K562 (cell line): ENCODE data around the gene WDR90. TPM values are rescaled to one million over a fixed set of nuclear protein-coding genes. Genes with fewer than 3 reads are reported as not detected.

Experiments
- FOXJ2 ChIP-seq: fragments of 200-800 bp; sonication (Bioruptor generic); IDR thresholded peaks from 2 replicates; pipeline ENCODE4 v1.6.1; 2016; ENCODE audit warnings: missing genetic modification characterization, missing compliant biosample characterization
- GATAD2A ChIP-seq: fragments of 450-650 bp; IDR thresholded peaks from 2 replicates; pipeline ENCODE4 v1.6.1; 2017
- HNRNPL ChIP-seq: fragments of 200-400 bp; formaldehyde crosslinking; IDR thresholded peaks from 2 replicates; pipeline ENCODE4 v1.6.1; 2017; ENCODE audit warnings: low read depth, mild to moderate bottlenecking, low read length
- JUND ChIP-seq, 2 experiments: IDR thresholded peaks; 2 replicates in 1 of 2; 3 replicates in 1 of 2; pipeline ENCODE4 v1.6.1; 2011; ENCODE audit warnings: borderline replicate concordance in 2 of 2, low read depth in 2 of 2, low read length in 2 of 2, improper control_type of control experiment in 1 of 2, missing biosample characterization in 1 of 2, missing genetic modification characterization in 1 of 2, missing genetic modification reagents in 1 of 2
- NEUROD1 ChIP-seq: fragments of 150-350 bp; IDR thresholded peaks from 2 replicates; pipeline ENCODE4 v1.6.1; 2014; ENCODE audit warnings: borderline replicate concordance, low read length, low read depth; ENCODE audit not compliant: partially characterized antibody
- NONO ChIP-seq, 2 experiments: fragments of 200-400 bp in 1 of 2; fragments of 450-650 bp in 1 of 2; formaldehyde crosslinking in 1 of 2; IDR thresholded peaks; 2 replicates each; pipeline ENCODE4 v1.6.1; 2017; ENCODE audit warnings: low read depth in 2 of 2, mild to moderate bottlenecking in 2 of 2, moderate library complexity in 2 of 2, low read length in 1 of 2
- POLR2G ChIP-seq: fragments of 200-400 bp; formaldehyde crosslinking; IDR thresholded peaks from 2 replicates; pipeline ENCODE4 v1.6.1; 2017; ENCODE audit warnings: low read depth, mild to moderate bottlenecking, antibody characterized with exemption, low read length, moderate library complexity
- RBBP5 ChIP-seq: fragments of 200-600 bp; sonication (generic); IDR thresholded peaks from 2 replicates; pipeline ENCODE4 v1.6.1; 2012; ENCODE audit warnings: borderline replicate concordance, mild to moderate bottlenecking, low read length, control low read depth, inconsistent platforms; ENCODE audit not compliant: insufficient read depth, poor library complexity, severe bottlenecking
- STAT5B ChIP-seq: fragments of 250-450 bp; sonication (Bioruptor Pico); IDR thresholded peaks from 2 replicates; pipeline ENCODE4 v1.8.0; 2021; ENCODE audit warnings: mild to moderate bottlenecking, inconsistent platforms
- TAF1 ChIP-seq: IDR thresholded peaks from 2 replicates; pipeline ENCODE4 v1.6.1; 2011; ENCODE audit warnings: mild to moderate bottlenecking, low read length, moderate library complexity; ENCODE audit not compliant: insufficient read depth, control insufficient read depth, severe bottlenecking; ENCODE audit errors: extremely low read depth
- TEAD1 ChIP-seq, 2 experiments: fragments of 450-650 bp in 1 of 2; sonication (generic) in 1 of 2; formaldehyde crosslinking; IDR thresholded peaks; 2 replicates each; pipeline versions ENCODE4 v1.4.0 to v1.8.0; 2020 to 2022; ENCODE audit warnings: mild to moderate bottlenecking in 2 of 2, missing genetic modification reagents in 1 of 2
- ZFP36 ChIP-seq: fragments of 150-350 bp; IDR thresholded peaks from 2 replicates; pipeline ENCODE4 v1.6.1; 2018; ENCODE audit warnings: low read length, low read depth; ENCODE audit not compliant: partially characterized antibody
- ZNF197 ChIP-seq: fragments of 200-800 bp; sonication (Bioruptor generic); IDR thresholded peaks from 2 replicates; pipeline ENCODE4 v1.6.1; 2016; ENCODE audit warnings: low read depth, missing genetic modification characterization, missing compliant biosample characterization
- ZNF212 ChIP-seq: fragments of 450-650 bp; formaldehyde crosslinking; IDR thresholded peaks from 2 replicates; pipeline ENCODE4 v1.4.0; 2020; ENCODE audit warnings: mild to moderate bottlenecking
- polyA plus RNA-seq, 8 experiments: library from polyadenylated mRNA; depleted of rRNA in 4 of 8; stranded (reverse) in 5 of 8; unstranded in 3 of 8; fragments of >200 nt; fragmentation: Nextera tagmentation in 2 of 8; fragmentation: Illumina TruSeq in 1 of 8; extraction: Ambion mirVana in 2 of 8; extraction: Trizol in 1 of 8; gene quantifications; 2 replicates each; pipeline versions ENCODE4 v1.2.1 to v1.2.3, GENCODE V29; 2011 to 2014; ENCODE audit warnings: inconsistent platforms in 1 of 8, missing spikeins in 1 of 8
- total RNA-seq, 7 experiments: library from RNA; depleted of rRNA in 6 of 7; stranded (reverse); fragments of >200 nt in 6 of 7; fragmentation: Illumina TruSeq in 2 of 7; extraction: Trizol in 2 of 7; gene quantifications; 2 replicates each; pipeline versions ENCODE4 v1.2.1 to v1.2.3, GENCODE V29; 2011 to 2021; ENCODE audit warnings: low replicate concordance in 1 of 7
- TF ChIP-seq, protein P1 (sequence below): fragments of 450-650 bp; IDR thresholded peaks from 2 replicates; pipeline ENCODE4 v1.6.1; 2017; ENCODE audit warnings: antibody characterized with exemption, mild to moderate bottlenecking
- TF ChIP-seq, protein P2 (sequence below): fragments of 250-450 bp; sonication (Bioruptor Pico); IDR thresholded peaks from 2 replicates; pipeline ENCODE4 v1.9.0; 2021; ENCODE audit warnings: mild to moderate bottlenecking, inconsistent platforms
- TF ChIP-seq, protein P3 (sequence below): sonication (generic); formaldehyde crosslinking; IDR thresholded peaks from 2 replicates; pipeline ENCODE4 v1.8.0; 2022; ENCODE audit warnings: mild to moderate bottlenecking, missing genetic modification reagents

Gene WDR90
- total and polyA plus RNA-seq, 9 of the 15 experiments (the other 6 are each of a cell fraction or from before 2014, with no cell fraction given): 0.44 to 12.6 (median 3.3) TPM

DNA sequence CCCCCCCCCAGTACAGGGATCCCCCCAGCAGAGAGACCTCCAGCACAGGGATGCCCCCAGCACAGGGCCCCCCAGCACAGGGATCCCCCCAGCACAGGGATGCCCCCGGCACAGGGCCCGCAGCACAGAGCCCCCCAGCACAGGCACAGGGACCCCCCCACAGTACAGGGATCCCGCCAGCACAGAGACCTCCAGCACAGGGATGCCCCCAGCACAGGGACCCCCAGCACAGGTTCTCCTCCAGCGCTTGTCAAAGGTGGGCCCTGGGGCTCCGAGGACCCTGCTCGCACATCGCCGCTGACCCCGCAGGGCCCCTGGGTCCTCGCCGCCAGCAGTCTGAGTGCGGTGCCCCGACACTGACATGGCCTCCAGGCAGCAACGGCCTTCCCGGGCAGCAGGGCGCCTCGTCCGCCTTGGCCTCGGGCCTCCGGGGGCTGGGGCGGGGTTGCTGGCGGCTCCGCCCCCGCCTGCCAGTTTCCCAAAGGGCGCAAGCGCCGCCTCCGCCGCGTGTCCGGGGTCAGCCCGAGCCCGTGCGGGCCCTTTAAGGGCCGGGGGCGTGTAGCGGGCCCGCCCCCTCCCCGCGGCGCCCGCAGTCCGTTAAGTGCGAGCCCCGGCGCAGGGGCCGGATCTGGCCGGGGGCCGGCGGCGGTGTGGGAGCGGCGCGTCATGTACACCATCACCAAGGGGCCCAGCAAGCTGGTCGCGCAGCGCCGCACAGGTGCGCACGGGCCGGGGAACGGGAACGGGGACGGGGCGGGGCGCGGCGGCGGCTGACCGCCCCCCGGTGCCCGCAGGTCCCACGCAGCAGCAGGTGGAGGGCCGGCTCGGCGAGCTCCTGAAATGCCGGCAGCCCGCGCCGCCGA is 7.6 kb upstream of the WDR90 start, which contains the start of gene MCRIP2 (continued):
- TF ChIP-seq JUND (IDR thresholded peaks at IDR 0.05; ENCODE audit: borderline replicate concordance, low read depth, low read length) (no peak), JUND (tag; IDR thresholded peaks at IDR 0.05; ENCODE audit: borderline replicate concordance, low read depth, low read length) (no peak; the same call in 2 of the 3 replicates), TEAD1 (CRISPR knock-in tag; IDR thresholded peaks at IDR 0.05) (0 out of 4 replicates have a peak, but pooled peaks of 1 of the 2 experiments have one; percentile 18), HNRNPL (peak; percentile 93), STAT5B (CRISPR knock-in tag) (no peak), GATAD2A (no peak), RBBP5 (peak; percentile 45), ZFP36 (no peak), ZNF197 (CRISPR knock-in tag) (no peak), POLR2G (peak; percentile 95), ZNF212 (CRISPR knock-in tag) (no peak), TAF1 (peak; percentile 71), NONO (IDR thresholded peaks at IDR 0.05; ENCODE audit: low read depth in 2 of 2, low read length in 1 of 2) (peak in 1 of 2 experiments; percentile 56; a peak in 2 of 4 replicates), FOXJ2 (tag) (no peak), NEUROD1 (peak; percentile 45)
- TF ChIP-seq, protein P1, sequence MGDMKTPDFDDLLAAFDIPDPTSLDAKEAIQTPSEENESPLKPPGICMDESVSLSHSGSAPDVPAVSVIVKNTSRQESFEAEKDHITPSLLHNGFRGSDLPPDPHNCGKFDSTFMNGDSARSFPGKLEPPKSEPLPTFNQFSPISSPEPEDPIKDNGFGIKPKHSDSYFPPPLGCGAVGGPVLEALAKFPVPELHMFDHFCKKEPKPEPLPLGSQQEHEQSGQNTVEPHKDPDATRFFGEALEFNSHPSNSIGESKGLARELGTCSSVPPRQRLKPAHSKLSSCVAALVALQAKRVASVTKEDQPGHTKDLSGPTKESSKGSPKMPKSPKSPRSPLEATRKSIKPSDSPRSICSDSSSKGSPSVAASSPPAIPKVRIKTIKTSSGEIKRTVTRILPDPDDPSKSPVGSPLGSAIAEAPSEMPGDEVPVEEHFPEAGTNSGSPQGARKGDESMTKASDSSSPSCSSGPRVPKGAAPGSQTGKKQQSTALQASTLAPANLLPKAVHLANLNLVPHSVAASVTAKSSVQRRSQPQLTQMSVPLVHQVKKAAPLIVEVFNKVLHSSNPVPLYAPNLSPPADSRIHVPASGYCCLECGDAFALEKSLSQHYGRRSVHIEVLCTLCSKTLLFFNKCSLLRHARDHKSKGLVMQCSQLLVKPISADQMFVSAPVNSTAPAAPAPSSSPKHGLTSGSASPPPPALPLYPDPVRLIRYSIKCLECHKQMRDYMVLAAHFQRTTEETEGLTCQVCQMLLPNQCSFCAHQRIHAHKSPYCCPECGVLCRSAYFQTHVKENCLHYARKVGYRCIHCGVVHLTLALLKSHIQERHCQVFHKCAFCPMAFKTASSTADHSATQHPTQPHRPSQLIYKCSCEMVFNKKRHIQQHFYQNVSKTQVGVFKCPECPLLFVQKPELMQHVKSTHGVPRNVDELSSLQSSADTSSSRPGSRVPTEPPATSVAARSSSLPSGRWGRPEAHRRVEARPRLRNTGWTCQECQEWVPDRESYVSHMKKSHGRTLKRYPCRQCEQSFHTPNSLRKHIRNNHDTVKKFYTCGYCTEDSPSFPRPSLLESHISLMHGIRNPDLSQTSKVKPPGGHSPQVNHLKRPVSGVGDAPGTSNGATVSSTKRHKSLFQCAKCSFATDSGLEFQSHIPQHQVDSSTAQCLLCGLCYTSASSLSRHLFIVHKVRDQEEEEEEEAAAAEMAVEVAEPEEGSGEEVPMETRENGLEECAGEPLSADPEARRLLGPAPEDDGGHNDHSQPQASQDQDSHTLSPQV: peak; percentile 2; the same call in 1 of the 2 replicates
- TF ChIP-seq, protein P2, sequence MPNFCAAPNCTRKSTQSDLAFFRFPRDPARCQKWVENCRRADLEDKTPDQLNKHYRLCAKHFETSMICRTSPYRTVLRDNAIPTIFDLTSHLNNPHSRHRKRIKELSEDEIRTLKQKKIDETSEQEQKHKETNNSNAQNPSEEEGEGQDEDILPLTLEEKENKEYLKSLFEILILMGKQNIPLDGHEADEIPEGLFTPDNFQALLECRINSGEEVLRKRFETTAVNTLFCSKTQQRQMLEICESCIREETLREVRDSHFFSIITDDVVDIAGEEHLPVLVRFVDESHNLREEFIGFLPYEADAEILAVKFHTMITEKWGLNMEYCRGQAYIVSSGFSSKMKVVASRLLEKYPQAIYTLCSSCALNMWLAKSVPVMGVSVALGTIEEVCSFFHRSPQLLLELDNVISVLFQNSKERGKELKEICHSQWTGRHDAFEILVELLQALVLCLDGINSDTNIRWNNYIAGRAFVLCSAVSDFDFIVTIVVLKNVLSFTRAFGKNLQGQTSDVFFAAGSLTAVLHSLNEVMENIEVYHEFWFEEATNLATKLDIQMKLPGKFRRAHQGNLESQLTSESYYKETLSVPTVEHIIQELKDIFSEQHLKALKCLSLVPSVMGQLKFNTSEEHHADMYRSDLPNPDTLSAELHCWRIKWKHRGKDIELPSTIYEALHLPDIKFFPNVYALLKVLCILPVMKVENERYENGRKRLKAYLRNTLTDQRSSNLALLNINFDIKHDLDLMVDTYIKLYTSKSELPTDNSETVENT (CRISPR knock-in tag): peak; percentile 31; the same call in 1 of the 2 replicates
- TF ChIP-seq, protein P3, sequence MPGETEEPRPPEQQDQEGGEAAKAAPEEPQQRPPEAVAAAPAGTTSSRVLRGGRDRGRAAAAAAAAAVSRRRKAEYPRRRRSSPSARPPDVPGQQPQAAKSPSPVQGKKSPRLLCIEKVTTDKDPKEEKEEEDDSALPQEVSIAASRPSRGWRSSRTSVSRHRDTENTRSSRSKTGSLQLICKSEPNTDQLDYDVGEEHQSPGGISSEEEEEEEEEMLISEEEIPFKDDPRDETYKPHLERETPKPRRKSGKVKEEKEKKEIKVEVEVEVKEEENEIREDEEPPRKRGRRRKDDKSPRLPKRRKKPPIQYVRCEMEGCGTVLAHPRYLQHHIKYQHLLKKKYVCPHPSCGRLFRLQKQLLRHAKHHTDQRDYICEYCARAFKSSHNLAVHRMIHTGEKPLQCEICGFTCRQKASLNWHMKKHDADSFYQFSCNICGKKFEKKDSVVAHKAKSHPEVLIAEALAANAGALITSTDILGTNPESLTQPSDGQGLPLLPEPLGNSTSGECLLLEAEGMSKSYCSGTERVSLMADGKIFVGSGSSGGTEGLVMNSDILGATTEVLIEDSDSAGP: peak; percentile 92
